ENCODE results near the gene KRT2. TPM values are rescaled to one million over a fixed set of nuclear protein-coding genes. Genes with fewer than 3 reads are reported as not detected.

Gene KRT2
- total RNA-seq (2014; rRNA removed; shearing (Covaris generic)) = not detected in 2 replicates

DNA sequence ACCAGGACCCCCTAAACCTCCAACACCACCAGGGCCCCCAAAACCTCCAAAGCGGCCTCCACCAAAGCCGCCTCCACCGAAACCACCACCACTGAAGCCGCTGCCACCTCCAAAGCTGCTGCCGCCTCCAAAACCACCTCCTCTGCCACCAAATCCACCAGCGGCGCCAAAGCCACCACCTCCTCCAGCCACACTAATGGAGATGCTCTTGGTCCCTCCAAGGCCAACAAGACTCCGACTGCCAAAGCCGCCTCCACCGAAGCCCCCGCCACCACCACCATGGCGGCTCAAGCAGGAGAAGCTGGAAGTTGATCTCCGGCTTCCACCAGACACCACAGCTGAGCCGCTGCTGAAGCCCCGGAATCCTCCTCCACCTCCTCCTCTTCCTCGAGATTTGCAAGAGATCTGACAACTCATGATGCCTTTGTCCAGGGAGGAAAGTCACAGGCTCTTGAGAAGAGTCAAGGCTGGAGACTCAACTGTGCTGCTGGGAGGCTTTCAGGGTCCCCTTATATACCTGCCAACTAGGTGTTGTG lies at the start of gene KRT2:
TSS of gene KRT2 (minus strand) at position 486 of the 536 bp plus-strand sequence. CDS start at position 417, 69 bp downstream.
- no peak for DNase-seq (ENCODE audit: low read depth)

- no peak for DNase-seq (ENCODE audit: low read depth)
Observed at GRCh38 chr12:52701281-52701680, 49.3 kb upstream of the KRT2 start.

DNA sequence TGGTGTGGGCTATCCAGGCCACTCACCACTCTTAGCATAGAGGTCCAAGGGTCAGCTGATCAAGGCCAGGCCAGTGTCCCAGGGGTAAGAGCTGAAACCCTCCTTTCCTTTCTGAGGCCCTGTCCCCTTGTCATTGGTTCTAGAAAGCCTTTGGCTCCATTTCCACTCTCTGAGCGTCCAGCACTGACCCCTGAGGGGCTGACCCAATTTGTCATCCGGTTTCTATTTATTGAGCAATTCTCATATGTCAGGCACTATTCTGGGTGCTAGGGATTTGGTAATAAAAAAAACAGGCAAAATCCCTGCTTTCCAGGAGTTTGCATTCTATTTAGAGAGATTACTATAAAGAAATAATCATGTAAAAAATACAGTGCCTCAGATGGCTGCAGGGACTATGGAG lies 47.9 kb upstream of the KRT2 start:
- DNase-seq (ENCODE audit: low read depth) = no peak

DNA sequence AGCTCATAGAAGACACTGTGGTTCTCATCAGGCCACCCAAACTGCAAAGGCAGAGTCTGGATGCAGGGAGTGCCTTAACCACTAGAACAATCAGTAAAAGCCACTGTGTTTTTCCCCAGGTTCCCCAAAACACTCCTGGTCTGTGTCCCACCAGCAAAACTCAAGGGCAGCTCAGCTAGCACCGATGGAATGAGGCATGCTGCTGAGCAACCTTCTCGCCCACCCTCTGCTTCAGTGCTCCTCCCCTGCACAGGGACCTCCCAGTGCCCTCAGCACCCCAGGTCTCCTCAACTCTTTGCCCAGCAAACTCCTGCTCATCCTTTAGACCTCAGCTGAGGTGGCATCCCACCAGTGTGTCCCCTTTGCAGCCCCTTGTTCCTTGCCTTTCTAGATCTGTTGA lies 47.4 kb upstream of the KRT2 start:
- DNase-seq (ENCODE audit: low read depth) = no peak

GRCh38 chr12:52698651-52699340 lies 46.8 kb upstream of the KRT2 start:
- DNase-seq (ENCODE audit: low read depth) = no peak

GRCh38 chr12:52697058-52697582 lies 45.1 kb upstream of the KRT2 start:
- DNase-seq (ENCODE audit: low read depth) = no peak

- DNase-seq (ENCODE audit: low read depth) = no peak
Observed at GRCh38 chr12:52696588-52696987, 44.6 kb upstream of the KRT2 start.

GRCh38 chr12:52695039-52695438 lies 43.0 kb upstream of the KRT2 start:
- no peak for DNase-seq (ENCODE audit: low read depth)

DNA sequence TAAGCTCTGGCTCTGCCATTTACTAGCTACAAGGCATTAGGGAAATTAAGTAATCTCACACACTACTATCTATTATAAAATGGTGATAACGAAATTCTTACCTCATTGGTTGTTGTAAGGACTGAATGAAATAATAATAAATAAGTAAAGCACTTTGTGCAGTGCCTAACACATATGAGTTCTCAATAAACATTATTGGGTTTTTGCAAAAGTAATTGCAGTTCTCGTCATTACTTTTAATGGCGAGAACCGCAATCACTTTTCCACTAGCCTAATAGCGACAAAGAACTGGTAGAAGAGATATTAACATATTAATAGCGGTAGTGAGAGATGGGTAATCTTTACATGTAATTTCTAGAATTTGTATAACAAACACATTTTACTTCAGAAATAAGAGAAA lies 42.1 kb upstream of the KRT2 start:
- no peak for DNase-seq (ENCODE audit: low read depth)

DNA sequence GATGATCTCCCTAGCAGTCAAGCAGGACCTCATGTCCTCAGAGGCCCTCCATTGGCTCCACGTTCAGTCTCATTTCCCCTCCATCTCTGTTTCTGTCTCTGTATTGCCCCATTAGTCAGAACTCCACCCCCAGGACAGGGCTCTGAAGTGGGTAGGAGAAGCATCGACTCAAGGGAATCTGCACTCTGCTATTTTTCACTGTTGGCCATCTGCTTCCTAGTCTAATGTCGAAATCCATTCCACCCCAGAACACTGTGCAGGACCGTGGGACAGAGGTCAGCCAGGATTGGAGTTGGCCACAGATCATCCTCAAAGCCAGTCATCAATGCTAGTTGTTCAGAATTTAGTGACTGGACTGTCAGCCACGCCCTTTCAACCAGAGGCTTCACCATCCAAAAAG lies 41.2 kb upstream of the KRT2 start:
- DNase-seq (ENCODE audit: low read depth) = no peak

DNA sequence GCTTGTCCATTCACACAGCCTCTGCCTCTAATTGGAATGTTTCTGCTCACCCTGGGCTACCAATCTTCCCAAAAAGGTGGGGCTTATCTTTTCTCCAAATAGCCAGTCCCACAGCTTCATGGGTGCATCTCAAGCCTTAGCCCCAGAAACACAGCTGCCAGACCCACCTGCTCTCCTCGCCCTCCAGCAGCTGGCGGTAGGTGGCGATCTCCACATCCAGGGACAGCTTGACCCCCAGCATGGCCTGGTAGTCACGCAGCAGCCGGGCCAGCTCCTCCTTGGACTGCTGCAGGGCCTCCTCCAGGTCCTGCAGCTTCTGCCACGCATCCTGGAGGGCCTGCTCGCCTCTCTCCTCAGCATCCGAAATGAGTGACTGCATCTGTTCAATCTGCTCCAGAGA lies 40.2 kb upstream of the KRT2 start:
- DNase-seq (ENCODE audit: low read depth) = no peak

GRCh38 chr12:52691841-52692150 lies 39.8 kb upstream of the KRT2 start:
- no peak for DNase-seq (ENCODE audit: low read depth)

GRCh38 chr12:52691076-52691840 lies 39.2 kb upstream of the KRT2 start:
- DNase-seq (ENCODE audit: low read depth) = no peak

GRCh38 chr12:52690351-52691075 lies 38.5 kb upstream of the KRT2 start:
- no peak for DNase-seq (ENCODE audit: low read depth)

DNA sequence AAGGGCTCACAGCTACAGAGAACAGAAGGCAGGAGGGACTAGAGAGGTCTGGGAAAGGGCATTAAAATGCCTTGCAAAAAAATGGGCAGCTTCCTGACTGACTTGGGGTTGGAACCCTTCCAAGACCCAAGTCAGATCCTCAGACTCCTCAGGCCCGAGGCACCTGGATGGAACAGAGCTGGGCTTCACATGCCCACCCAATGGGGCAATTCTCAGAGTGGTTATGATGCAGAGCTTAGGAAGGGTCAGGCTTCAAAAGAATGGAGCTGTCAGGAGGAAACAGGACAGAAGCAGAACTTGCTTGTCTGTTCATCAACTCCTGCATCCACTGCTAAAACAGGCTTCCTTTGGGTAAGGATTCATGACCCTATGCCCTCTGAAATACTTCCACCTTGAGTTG lies 37.9 kb upstream of the KRT2 start:
- DNase-seq (ENCODE audit: low read depth) = no peak

DNA sequence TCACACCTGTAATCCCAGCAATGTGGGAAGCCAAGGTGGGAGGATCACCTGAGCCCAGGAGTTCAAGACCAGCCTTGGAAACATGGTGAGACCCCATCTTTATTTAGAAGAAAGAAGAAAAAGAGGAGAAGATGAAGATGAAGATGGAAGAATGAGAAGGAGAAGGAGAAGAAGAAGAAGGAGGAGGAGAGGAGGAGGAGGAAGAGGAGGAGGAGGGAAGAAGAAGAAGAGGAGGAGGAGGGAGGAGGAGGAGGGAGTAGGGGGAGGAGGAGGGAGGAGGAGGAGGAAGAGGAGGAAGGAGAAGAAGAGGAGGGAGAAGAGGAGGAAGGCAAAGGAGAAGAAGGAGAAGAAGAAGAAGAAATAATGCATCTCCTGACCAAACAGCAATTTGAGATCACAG lies 37.2 kb upstream of the KRT2 start:
- DNase-seq (ENCODE audit: low read depth) = no peak

DNA sequence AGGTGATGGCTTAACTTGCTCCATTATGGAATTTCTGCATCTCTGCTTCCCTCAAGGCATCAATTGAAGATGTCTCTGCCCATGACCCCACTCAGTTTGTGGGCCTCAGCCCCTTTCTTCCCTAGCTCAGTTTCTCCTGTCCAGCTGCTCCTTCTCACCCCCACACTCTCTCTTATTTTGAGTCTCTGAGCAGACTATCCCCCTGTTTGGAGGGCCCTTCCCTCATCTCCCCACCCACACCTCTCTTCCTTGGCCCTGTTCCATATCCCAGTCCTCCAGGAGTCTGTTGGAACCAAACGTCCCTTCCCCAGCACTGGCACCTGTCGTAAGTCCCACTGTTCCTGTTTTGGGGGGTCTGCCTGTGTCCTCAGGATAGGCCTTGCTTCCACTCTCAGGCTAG lies 36.5 kb upstream of the KRT2 start:
- no peak for DNase-seq (ENCODE audit: low read depth)

DNA sequence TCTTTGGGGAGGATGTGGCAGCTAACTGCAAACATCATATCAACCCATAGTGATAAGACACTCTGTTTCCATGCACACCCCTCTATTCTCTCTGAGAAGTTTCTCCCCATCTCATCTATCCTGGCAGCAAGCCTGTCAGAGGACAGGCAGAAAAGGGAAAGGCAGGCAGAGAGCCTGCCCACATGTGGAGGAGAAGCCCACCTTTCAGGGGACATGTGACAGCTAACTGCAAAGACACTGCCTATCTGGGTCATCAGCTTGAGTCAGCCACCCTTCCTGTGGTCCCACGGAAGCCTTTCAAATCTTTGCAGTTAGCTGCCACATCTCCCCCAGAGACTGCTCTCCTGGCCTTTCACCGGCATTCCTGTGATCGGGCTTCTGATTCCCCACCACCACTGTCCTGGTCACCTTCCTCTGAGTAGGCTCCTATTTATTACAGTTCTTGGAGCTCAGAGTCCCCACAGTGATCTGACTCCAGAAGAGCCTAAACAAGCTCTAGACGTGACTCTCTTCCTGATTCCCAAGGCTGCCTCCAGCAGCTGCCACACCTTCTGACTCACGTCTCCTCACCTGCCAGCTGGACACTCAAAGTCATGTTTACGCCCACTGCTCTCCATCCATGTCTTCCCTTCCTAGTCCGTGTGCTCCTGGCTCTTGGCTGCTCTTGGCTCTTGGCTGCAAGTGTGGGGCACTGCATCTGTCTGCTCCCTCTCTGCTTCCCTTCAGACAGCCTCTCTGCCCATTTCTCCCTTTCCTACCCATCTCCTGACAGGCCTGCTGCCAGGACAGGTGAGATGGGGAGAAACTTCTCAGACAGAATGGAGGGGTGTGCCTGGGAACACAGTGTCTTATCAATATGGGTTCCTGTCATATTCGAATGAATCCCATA lies 35.7 kb upstream of the KRT2 start:
- DNase-seq (ENCODE audit: low read depth) = no peak

DNA sequence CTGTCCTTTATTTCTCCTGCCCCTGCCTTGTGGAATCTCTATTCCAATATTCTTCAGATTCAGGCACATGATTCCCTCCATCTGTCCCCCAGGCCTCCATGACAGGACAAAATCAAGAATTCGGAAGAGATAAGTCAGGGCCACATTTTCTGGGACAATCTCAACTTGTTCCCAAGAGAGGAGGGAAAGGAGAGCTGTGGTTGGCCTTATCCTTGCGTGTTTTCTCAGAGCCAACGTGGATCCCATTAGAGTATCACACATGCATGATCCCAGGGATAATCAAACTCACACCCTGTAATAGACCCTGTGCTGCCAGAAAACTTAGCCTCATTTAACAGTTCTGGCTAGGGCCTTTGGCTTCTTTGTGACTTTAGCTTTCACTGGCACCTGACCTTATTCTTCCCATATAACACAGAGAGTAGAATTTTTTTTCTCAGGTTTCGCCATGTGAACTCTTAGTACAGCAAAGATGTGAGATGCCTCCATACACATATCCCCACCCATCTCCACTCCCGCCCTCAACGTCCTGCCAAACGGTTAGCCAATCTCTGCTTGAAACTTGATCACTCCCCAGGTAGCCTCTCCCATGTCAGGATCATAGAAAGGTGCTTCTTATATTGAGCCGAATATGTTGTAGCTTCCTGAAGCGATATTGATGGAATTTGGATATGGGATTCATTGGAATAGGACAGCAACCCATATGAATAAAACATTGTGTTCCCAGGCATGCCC lies 34.9 kb upstream of the KRT2 start:
- no peak for DNase-seq (ENCODE audit: low read depth)

DNA sequence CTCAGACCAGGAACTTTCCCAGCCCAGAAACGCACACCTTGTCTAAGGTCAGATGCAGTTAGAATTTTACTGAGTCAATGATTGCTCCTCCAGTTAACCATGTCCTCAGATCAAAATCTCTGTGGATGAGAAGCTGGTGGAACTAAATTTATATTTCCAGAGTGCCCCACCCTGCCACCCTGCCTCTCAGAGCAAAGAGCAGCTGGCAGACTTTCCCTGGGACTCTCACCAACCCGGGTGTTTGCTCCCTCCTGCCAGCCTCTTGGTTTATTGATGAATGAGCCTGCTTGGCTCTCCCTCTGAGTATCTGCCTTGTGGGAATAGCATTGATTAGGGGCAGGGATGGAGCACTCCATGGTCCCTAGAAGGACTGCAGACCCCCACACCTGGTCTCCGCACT lies 34.1 kb upstream of the KRT2 start:
- DNase-seq (ENCODE audit: low read depth) = no peak

- no peak for DNase-seq (ENCODE audit: low read depth)
Observed at GRCh38 chr12:52685406-52685890, 33.4 kb upstream of the KRT2 start.

Measured in M059J (cell line).